GM18858 (cell line): ENCODE data around the gene VWF.
"Not testable (repeated sequence)": the region's sequence is repeated elsewhere in the genome, so short reads cannot be mapped to it uniquely, and the experiment has no call there.

Experiments
- ATAC-seq: cut with Tn5 transposase; IDR thresholded peaks from one replicate; pipeline ENCODE4 v1.9.1; 2021; ENCODE audit not compliant: unreplicated experiment

VWF gene

GRCh38 chr12:6041891-6042290 lies 82.6 kb downstream of the VWF start:
- ATAC-seq, result no peak

- ATAC-seq, result no peak
Measured at GRCh38 chr12:6040815-6041214, 83.7 kb downstream of the VWF start.

DNA sequence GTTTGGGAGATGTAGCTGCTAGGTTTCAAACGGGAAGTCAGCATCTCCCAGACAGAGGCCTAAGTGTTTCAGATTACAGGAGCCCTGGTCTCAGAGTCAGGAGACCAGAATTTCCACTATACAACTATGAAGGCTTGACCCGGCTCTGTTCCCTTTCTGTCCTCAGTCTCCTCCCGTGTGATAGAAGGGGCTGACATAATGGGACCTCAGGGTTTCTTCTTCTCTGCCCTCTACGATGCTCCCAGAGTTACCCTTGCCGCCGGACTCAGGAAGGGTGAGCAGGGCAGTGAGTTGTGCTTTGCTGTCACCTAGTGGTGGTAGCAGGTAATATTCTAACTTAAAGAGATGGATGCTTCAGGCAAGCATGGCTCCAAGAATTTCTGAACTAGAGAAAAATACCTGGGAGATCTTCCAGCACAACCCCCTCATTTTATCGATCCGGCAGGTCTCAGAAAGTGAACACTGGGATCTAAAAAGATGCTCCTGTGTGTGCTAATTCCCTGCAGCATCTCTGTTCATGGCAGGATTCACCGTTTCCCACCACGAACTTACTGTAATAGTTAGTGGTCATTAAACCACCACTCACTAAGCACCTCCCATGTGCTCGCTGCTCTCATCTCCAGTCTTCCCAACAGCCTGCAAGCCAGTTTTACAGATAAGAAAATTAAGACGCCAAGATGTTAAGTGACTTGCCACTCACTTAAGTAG lies 84.4 kb downstream of the VWF start:
- no peak for ATAC-seq

DNA sequence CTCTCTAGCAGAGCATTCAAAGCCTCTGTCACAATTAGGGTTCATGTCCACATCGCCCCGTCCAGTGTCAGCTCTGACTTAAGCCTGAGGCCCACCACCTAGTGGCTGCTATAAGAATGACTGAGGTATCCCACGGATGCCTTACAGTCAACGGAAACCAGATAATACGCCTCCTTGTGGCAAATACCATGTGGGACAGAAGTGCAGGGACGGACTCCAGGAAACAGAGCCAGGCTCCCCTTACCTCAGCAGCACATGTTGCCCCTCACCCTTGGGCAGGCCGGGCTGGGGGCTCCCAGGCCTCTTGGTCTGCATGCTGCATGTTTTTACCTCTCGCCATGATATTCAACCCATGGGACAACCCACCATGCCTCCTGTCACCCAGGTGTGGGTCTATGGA lies 86.3 kb downstream of the VWF start:
- no peak for ATAC-seq

DNA sequence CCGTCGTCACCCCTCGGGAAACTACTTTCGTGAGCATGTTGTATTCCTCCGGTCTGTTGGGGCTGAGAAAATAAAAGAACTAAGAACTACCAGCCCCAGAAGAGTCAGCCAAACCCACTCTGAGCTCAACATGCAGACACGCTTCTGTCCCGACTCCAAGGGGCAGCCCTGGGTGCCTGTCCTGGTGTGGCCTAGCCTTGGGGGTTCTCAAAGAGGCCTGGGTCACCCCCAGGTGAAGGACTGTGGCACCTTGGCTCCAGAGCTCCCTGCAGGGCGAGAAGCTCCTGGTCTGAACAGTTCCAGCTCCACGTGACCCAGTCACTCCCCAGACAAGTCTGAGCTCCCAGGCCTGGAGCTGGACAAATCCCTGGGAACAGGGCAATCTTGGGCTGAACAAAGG lies 87.0 kb downstream of the VWF start:
- no peak for ATAC-seq

DNA sequence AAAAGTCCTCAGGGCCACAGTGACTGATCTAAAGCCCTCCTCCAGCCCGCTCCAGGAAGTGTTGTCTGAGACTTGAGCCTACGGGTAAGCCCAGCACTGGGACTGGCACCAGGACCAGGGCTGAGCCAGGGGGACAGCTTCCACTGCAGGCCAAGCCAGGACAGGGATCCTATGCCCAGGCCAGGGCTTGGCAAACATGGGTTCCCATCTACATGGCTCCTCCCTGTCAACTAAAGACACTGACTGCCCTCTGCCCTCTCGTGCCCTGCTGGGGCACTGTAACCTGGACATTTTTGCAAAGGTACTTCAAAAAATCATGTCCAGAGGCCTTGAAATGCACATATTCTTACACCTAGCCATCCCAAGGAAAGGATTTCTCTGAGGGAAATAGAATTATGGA lies 88.0 kb downstream of the VWF start:
- ATAC-seq, result no peak

- no peak for ATAC-seq
Measured at GRCh38 chr12:6034596-6034995, 89.9 kb downstream of the VWF start.

- no peak for ATAC-seq
Measured at GRCh38 chr12:6033546-6033945, 90.9 kb downstream of the VWF start.

- no peak for ATAC-seq
Measured at GRCh38 chr12:6032726-6033125, 91.7 kb downstream of the VWF start.

- no peak for ATAC-seq
Measured at GRCh38 chr12:6031001-6031400, 93.5 kb downstream of the VWF start.

- no peak for ATAC-seq
Measured at GRCh38 chr12:6030081-6030480, 94.4 kb downstream of the VWF start.

GRCh38 chr12:6029401-6029800 lies 95.1 kb downstream of the VWF start:
- ATAC-seq, result no peak

GRCh38 chr12:6026998-6027397 lies 97.5 kb downstream of the VWF start:
- no peak for ATAC-seq

- ATAC-seq, result not testable (repeated sequence)
Measured at GRCh38 chr12:6025703-6026298, 98.7 kb downstream of the VWF start.

- ATAC-seq, result not testable (repeated sequence)
Measured at GRCh38 chr12:6024066-6024465, 100.4 kb downstream of the VWF start.

- no peak for ATAC-seq
Measured at GRCh38 chr12:6020930-6021329, 103.5 kb downstream of the VWF start.

- ATAC-seq, result not testable (repeated sequence)
Measured at GRCh38 chr12:6020511-6020910, 104.0 kb downstream of the VWF start.

DNA sequence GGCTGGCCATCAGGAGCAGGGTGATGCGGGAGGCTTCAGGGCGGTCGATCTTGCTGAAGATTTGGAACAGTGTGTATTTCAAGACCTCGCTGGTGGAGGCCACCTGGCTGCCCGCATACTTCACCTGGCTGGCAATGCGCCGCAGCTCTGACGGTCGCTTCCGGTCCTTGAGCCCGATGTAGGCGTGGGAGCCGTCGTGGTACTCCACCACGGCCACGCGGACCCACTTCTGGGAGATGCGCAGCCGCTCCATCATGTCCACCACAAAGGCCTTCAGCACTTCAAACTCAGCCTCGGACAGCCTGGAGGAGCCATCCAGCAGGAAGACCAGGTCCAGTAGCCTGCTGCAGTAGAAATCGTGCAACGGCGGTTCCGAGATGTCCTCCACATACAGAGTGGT lies 105.2 kb downstream of the VWF start:
- not testable (repeated sequence) for ATAC-seq

DNA sequence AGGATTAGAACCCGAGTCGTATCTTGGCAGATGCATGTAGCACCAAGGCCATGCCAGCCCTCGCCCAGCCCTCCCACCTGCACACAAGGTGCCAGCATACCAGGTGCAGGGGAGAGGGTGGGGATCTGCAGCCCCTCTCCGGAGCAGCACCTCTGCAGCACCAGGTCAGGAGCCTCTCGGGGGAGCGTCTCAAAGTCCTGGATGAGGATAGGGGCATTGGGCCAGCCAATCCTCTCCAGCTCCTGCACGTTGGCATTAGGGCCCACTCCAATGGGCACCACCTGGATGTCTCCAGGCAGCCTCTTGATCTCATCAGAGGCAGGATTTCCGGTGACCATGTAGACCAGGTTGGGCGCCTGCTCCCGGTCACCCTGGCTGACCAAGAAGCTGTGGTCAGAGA lies 106.2 kb downstream of the VWF start:
- ATAC-seq, result no peak

DNA sequence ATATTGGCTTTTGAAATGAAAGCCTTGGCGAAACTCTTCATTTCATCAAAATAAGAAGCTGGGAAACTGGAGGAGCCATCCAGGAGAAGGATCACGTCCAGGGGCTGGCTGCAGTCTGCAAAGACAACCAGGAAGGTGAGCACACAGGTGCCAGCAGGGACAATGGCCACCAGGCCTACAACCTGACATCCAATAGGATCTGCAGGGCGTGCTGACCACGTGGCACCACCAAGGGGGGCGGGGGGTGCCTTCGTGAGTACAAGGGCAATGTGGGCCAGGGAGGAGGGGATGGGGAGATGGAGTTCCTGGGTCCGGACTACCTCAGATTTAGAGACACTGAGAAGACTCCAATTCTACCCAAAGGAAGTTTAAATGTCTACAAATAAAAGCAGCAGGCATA lies 107.7 kb downstream of the VWF start:
- no peak for ATAC-seq

- ATAC-seq, result not testable (repeated sequence)
Measured at GRCh38 chr12:6016004-6016403, 108.5 kb downstream of the VWF start.

DNA sequence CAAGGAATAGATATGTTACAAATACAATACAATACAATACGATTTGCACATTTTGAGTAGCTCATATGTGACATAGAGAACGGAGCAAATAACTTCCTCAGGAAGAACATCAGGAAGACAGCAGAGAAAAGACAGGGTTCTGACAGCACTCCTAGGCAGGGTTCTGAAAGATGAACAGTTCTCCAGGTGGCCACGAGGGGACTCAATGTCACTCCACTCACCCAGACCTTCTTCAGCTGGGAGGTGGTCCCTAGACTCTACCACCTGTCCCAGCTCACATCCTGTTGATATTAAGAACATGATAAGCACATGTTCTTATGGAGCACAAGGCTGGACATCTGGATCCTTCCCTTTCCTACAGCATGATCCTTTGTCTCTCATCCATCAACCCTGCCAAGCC lies 109.2 kb downstream of the VWF start:
- ATAC-seq, result not testable (repeated sequence)
